ENCODE results near the gene SNAI3.

Gene SNAI3

DNA sequence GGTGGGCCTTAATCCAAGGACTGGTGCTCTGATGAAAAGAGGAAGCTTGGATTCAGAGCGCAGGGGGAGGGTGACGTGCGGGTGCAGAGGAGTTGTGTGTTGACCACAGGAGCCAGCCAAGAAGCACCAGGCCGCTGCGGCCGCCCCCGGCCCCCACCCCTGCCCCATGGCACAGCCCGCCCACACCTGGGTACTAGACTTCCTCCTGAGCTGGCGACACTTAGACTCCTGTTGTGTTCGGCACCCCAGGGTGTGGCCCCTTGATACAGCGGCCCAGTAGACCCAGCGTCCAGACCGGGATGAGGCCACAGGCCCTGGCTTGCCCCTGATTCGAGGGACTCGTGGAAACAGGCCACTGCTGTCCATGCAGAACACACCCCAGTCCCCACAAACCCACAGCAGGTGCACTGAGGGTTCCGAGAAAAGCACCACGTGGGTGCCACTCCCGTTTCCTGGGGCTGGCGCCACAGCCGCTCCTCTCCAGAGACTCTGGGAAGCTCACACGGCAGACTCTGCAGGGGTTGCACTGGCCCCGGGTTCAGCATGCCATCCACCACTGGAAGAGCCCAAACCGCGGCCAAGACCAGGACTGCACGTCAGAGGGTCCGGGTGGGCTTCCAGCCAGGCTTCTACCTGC is 5.7 kb upstream of the SNAI3 start:
- no peak for DNase-seq (ENCODE audit: low read depth in 2 of 2, low spot score in 1 of 2)

DNA sequence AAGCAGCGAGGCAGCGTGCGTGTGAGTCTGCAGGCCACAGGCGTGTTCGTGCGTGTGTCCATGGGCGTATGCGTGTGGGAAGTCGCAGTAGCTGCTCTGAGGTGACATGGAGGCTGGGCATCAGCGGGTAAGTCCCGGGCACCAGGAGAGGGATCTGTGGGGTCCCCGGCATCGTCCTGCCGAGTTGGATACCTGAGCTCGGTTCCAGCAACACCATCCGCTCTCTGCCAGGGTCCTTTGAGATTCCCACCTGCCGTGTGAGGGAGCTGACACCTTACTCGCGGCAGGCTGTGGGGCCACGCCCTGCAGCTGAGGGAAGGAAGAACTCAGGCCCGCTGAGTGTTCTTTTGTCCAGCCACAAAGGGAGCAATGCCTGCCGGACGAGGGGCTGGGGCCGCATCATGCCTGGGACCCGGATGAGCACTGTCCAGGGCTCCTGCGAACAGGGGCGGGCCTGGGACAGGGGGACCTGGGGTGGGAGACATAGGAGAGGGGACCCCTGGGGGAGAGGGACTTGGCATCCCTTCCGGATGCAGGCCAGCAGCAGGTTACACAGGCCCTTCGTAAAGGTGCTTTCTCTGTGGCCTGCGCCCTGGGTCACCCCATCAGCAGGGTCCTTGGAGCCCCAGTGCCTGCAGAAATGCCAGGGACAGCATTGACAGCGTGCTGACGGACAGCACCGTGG is 5.0 kb upstream of the SNAI3 start:
- DNase-seq (ENCODE audit: low read depth in 2 of 2, low spot score in 1 of 2): no peak

DNA sequence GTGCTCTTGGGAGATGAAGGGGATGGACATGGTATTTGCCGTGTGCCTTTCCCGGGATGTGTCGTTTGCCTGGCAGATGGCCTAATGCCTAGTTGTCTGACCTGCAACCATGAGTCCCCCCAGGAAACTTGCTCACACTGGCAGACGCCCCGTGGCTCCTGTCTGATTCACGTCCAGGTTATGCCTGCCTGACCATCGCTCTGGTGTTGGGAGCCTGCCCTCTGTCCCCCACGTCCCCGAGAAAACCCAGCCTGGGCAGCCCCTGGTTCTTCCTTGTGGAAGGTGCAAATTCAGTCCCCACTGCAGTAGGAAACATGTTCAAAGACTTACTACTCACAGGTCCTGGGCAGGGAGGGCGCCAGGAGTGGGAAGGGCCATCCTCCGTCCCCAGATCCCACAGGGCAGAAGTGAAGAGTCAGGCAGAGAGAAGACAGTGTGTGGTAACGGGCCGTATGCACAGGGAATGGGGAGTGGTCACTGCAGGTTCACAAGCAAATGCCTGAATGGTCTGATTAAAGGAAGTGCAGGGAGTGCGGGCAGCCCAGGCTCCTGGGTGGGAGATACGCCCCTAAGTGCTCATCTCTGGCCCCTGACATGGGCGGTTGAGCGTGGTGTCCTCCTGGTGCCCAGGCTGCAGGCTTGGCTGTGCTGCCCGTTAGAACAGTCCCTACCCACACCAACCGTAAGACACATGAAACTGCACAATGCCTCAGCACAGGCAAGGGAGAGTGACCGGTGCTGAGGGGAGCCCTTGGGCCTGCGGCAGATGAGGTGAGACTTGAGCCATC is 4.2 kb upstream of the SNAI3 start:
- no peak for DNase-seq (ENCODE audit: low read depth in 2 of 2, low spot score in 1 of 2)

DNA sequence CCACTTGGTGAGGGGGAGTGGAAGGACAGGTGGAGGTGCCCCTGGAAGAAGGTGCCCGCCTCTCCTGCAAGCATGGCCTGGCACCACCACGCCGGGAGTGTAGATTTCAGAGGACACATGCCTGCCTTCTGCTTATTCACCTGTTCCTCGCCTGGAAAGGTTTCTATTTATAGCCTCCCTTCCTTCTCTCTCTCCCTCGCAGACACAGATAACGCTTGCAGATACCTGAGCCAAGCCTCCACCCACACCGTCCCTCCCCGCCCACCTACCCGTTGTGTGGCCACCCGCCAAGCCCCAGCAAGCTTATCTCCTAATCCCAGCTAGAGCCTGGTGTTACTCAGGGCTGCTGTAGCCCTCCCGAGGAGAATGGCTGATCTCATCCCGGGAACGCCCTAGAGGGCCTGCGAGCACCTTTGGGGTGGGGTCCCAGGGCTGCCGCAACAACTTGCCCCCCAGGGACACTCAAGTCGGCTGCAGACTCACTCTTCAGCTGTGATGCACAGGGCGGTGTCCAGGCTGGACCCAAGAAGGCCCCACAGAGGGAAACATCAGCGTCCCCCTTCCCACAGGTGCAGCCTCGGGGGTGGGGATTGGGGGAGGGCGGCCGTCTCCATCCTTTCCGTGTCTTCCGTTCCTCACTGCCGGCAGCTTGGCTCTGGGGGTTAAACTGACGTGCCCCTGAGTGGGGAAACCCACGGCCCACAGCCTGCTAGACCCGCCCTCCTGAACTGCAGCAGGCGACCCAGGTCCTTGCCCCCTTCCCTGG is 1.9 kb upstream of the SNAI3 start:
- no peak for DNase-seq (ENCODE audit: low read depth in 2 of 2, low spot score in 1 of 2)

DNA sequence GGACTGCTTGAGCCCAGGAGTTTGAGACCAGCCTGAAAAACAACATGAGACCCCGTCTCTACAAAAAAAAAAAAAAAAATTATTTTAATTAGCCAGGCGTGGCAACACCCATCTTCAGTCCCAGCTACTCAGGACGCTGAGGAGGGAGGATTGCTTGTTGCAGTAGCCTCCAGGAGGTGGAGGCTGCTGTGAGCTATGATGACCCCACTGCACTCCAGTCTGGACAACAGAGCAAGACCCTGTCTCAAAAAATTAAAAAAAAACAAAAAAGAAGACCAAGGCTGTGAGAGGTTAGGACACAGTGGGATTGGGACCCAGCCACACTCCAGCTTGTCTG is 1.3 kb upstream of the SNAI3 start:
- no peak for DNase-seq (ENCODE audit: low read depth in 2 of 2, low spot score in 1 of 2)

DNA sequence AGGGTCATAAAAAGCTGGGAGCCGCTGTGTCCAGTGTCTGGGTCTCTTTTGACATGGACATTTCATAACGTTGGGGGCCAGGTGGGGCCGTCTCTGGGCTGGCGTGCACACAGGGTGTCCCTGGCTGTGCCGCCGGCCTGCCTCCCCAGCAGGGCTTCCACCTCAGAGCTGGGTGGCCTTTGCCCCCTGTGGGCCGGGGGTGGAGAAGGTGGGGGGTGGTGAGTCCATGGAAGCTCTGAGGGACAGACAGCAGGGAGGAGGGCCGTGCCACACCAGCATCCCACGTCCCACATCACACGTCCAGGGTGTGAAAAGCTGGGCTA is 908 bp upstream of the SNAI3 start:
- no peak for DNase-seq (ENCODE audit: low read depth in 2 of 2, low spot score in 1 of 2)

DNA sequence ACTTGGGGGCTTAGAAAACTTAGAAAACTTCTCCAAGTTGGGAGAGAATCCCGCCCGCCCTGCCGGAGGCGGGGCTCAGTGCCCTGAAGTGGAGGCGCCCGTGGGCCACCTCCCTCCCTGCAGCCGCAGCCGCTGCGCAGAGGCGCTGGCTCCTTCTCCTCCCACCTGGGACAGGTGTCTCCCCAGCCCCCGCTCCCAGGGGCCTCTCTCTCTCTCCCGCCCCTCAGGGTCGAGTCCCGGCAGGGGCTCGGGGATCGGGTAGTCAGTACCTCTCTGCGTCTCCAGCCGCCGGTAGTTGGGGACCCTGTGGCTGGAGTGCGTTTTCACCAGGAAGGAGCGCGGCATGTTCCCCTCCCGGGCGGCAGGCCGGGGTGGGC is 257 bp downstream of the SNAI3 start:
- DNase-seq (ENCODE audit: low read depth in 2 of 2, low spot score in 1 of 2): no peak

DNA sequence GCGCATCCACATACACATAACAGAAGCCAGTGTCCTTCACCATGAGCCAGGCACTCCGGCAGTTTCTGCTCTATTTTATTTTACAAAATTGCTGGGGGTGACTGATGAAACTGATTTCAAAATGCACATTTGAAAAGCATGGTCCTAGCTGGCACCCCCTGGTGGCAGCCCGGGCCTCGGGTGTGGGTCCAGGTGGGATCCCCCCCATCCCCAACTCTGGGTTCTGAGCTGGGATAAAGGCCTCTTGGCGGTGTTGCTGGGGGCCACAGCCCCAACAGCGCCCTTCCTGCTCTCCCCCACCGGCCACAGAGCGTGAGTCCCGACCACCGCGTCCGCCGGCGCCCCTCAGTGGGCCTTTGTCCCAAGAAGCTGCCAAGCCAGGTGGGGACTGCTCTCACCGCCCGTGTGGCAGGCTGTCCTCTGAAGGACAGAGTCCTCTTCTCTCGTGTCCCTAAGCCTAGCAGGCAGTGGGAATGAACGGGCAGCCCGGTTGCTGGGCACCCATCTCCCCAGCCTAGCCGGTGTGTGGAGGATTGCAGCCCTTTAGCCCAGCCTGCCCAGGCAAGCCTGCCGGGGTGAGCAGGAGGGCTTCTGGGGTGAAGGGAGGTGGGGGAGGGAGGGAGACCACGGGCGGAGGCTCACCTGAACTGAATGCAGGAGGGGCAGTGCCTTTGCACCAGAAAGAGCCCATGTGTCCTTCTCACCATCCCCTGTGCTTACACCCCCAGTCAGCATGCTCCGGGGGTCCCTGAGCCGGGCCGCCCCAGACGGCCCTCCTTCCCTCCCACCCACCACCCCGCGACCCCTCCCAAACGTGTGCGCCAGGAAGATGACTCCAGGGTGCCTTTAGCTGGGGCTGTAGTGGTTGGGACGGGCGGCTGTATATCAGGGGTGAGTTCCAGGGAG is 898 bp downstream of the SNAI3 start:
- DNase-seq (ENCODE audit: low read depth in 2 of 2, low spot score in 1 of 2): no peak

DNA sequence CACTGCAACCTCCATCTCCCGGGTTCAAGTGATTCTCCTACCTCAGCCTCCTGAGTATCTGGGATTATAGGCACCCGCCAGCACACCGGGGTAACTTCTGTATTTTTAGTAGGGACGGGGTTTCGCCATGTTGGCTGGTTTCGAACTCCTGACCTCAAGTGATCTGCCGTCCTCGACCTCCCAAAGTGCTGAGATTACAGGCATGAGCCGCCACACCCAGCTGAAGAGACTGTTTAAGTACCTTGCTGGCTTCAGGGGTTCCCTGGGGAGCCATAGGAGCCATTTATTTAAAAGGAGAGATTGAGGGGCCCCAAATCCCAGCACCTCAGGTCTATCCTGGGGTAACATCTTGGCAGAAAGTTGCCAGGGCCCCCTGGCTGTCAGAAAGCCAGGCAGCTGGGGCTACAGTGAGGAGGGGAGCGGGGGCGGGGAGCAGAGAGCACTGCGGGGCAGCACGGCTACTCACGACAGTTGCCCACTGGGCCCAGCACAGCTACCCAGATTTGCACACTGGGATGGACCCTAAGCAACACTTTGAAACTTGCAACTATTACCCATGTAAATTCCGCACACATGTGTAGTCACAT is 1.6 kb downstream of the SNAI3 start:
- DNase-seq (ENCODE audit: low read depth in 2 of 2, low spot score in 1 of 2): no peak

DNA sequence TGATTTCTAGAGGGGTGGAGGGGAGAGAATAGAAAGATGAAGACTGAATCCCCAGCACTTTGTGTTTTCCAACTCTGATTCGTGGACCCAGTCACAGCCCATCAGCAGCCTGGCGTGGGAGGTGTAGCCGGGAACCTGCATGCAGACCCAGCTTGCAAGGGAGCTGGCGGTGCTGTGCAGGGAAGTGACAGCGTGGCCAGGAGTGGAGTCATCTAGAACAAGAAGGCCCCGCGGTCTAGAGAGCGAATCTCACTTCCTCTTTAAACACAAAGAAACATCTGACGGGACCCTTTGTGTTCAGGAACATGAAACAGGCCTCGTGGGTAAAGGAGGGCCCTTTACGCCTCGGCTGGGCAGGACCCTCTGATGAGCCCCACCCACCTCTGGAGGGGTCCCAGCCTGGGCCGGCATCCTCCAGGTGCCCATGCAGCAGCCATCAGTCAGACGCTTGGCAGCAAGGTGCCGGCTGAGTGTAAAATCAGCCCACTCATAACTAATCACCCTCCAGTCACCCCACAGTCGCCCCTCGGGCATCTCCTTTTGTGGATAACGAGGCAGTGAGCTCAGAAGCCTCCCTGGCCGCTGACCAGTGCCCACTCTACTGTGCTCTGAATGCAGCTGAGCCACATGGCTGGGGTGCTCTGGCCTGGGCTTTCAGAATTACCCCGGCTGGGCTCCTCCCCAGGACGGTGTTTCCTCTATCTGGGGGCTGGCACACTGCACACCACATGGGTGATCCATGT is 4.4 kb downstream of the SNAI3 start:
- DNase-seq (ENCODE audit: low read depth in 2 of 2, low spot score in 1 of 2): no peak

DNA sequence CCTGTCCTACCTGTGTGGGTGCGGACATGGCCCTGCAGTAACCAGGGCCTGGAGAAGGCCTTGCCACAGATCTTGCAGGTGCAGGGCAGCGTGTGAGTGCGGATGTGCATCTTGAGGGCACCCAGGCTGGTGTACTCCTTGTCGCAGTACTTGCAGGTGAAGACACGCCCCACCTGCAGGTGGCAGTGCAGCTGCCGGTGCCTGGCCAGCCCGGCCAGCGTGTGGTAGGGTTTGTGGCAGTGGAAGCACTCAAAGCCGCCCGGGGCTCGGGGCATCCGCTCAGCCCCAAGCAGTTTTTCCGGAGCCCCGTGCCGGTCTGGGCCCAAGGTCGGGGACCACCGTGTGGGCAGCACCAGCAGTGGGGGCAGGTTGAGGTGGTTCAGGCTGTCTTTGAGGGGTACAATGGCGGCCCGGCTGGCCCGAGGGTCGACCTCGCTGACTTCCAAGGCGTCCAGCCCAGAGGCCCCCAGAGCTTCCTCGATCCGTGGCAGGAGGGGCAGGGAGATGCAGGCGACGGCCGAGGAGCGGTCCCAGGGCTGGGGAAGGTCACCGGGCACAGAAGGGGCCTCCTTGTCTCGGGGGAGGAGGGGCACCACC is 5.1 kb downstream of the SNAI3 start:
- DNase-seq (ENCODE audit: low read depth in 2 of 2, low spot score in 1 of 2): no peak

DNA sequence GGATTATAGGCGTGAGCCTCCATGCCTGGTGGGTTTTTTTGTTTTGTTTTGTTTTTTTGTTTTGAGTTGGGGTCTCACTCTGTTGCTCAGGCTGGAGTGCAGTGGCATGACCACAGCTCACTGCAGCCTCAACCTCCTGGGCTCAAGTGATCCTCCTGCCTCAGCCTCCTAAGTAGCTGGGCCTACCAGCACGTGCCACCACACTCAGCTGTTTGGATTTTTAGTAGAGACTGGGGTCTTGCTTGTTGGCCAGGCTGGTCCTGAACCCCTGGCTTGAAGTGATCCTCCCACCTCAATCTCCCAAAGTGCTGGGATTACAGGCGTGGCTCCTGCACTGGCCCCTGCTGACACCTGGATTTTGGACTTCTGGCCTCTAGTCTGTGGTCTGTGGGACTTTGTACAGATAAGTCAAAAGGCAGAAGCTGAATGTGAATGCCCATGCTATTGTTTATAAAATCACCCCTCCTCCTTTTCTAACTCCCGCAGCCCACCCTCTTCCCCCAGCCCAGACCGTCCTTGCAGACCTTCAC is 5.7 kb downstream of the SNAI3 start:
- DNase-seq (ENCODE audit: low read depth in 2 of 2, low spot score in 1 of 2): no peak

DNA sequence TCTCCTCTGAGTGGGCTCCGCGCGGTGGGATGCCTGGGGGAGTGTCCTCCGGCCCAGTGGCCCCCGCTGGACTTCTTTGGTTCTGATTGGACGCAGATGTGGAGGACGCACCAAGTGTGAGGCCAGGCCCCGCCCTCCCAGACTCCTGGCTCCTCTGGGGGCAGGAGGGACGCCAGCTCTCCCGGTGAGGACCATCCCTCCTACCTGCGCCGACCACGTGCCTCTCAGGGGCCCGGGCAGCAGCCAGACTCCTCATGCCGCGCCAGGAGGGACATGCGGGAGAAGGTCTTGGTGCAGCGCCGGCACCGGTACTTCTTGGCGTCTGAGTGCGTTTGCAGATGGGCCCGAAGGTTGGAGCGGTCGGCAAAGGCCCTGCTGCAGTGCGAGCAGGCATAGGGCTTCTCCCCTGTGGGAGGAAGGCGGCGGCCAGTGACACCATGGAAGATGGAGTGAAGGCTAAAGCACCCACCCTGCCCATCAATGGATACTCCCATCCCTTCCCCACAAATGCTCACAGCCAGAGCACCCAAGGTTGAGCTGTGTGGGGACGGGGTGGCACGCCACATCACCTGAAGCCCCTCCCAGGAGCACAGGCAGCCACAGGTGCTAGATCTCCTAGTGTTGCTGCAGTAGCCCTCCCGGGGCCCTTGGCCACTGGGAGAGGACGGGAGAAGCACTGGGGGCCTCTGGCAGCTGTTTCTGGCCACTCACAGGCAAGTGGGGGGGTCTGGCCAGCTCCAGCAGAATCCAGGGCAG is 7.9 kb downstream of the SNAI3 start:
- DNase-seq (ENCODE audit: low read depth in 2 of 2, low spot score in 1 of 2): no peak

DNA sequence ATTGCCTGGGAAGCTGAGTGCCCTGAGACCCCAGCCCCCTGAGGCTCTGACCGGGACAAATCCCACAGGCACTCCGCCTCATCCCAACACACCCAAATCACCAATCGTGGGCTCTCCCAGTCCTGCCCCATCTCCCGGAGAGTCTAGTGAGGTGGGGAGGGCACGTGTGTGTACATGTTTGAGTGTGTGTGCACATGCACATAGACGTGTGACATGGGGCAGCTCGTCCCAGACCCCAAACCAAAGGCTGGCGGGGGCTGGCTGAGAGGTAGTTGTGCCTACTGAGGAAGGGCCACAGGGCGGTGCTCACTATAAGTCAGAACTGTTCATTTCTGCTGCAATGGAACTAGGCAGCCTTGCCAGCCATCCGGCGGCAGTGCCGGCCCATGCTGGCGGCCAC is 8.6 kb downstream of the SNAI3 start:
- DNase-seq (ENCODE audit: low read depth in 2 of 2, low spot score in 1 of 2): no peak

DNA sequence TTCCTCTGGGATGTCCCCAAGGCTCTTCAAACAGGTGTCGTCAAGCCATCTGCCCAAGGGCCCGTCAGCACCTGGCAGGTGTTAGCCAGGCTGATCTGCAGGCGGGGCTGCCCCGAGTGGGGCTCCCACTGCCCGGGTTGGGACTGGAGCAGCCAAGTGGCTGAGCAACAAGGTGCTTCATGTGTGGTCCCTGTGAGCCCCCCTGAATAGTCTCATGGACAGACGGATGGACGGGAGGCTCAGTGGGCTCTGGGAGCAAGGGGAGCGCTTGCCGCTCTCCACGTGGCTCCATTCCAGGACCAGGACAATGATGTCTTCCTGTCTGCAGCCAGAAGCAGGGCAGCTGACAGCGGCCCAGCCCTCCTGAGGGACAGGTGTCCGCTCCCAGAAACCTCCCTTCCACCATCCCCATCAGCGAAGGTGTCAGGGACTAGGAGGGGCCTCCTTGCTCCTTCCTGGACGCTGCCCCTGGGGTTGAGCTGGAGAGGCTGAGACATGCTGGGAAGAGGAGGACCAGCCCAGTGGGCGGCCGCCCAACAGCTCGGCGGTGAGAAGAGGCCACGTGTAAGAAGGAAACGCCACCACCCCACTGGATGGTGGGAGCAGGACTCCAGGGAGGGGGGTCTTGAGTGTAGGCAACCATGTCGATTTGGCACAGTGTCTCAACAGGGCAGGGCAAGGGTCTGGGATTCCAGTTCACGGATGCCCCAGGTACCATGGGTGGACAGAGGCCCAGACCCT is 9.6 kb downstream of the SNAI3 start:
- DNase-seq (ENCODE audit: low read depth in 2 of 2, low spot score in 1 of 2): no peak

DNA sequence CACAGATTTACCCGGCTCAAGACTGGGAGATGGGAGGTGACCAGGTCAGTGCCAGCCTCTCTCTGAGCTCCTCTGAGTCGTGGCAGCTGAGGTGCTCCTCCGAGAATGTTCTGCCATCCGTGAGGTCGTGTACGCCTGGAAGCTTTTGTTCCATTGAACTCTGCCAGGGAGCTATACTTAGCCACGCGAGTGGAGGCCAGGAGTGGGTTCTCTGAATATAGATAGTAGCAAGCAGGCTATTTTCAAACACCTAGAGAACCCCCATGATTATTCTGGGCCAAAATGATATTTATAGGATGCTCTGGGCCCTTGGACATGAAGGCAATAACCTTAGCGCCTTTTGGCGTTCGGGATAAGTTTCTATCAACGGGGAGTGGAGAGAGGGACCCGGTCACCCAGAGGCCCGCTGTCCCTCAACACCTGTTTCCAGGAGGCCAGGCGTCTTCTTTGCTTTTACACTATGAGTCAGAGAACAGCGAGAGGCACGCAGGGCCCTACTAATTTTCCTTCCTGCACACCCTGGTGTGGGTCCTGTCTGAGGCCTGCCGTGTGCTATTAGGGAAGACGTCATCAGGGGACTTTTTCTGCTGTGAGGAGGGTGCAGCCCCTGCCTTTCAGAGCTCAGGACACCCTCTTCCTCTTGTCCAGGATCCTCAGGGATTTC is 12.5 kb downstream of the SNAI3 start:
- no peak for DNase-seq (ENCODE audit: low read depth in 2 of 2, low spot score in 1 of 2)

DNA sequence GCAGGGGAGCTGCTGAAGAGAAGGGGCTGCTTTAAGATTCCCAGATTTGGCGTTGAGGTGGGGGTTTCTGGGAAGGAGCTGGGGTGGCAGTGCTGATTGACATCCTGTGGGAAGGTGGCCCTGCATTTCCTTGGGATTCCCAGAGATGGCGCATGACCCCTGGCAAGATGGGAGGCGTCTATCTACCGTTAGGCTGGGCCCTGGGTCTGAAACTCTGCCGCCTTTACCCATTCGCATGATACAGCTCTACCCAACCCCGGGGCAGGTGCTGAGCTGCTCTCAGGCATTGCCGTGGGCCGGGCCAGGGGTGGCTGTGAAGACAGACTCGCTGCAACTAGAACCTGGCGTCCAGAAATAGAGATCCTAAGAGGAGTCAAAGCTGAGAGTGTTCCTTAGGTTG is 13.5 kb downstream of the SNAI3 start:
- DNase-seq (ENCODE audit: low read depth in 2 of 2, low spot score in 1 of 2): no peak

All from stimulated activated CD8-positive, alpha-beta memory T cell treated with anti-CD3 and anti-CD28 coated beads, Interleukin-4, amount 100 ng/mL, for 4 hours (primary cell).